IPS DF 4.7 (cell line): Measurements from ENCODE around the gene DGKH.

Experiments
- DNase-seq: peaks from one replicate; pipeline ENCODE4 v3.0.0-alpha.2; 2013; ENCODE audit warnings: low spot score; ENCODE audit errors: extremely low read depth

DGKH gene

DNA sequence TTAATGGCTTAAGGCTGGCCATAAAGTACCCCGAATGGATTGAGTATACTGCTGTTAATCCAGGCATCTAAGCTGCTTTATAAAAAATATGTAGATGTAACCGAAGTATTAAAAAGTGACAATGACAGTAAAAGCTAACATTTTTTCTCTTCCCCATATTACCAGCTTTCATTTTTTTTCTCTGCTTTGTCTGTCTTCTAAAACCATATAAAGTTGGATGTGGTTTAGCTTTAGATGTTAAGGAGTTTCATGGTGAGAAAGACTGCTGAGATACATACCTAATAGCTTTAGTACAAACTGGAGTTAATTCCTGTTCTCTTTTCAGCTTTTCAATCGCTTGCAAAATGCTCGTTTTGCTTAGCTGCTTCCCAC, 224.3 kb downstream of the DGKH start:
- DNase-seq, result no peak

DNA sequence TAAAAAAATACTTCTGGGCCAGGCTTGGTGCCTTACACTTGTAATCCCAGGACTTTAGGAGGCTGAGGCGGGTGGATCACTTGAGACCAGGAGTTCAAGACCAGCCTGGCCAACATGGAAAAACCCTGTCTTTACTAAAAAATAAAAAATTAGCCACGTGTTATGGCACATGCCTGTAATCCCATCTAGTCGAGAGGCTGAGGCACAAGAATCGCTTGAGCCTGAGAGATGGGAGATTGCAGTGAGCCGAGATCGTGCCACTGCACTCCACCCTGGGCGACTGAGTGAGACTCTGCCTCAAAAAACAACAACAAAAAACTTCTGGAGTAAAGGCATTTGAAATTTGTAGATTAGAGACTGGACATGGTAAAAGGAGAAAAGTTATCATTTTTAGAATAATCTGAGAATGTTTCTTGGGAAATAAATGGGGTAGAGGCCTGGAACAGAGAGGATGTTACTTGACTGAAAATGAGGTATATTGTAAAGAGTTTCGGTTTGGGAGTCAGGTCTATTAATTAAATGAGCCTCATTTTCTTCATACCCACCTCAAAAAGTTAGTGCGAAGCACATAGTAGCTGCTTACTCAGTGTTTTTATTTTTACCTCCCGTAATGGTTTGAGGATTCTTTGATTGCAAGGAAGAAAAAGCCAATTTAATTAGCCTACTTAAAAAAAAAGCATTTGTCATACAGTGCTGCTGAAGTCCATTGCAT, 226.1 kb downstream of the DGKH start:
- DNase-seq, result no peak

- no peak for DNase-seq
Measured at GRCh38 chr13:42275098-42275471, 226.6 kb downstream of the DGKH start.

DNA sequence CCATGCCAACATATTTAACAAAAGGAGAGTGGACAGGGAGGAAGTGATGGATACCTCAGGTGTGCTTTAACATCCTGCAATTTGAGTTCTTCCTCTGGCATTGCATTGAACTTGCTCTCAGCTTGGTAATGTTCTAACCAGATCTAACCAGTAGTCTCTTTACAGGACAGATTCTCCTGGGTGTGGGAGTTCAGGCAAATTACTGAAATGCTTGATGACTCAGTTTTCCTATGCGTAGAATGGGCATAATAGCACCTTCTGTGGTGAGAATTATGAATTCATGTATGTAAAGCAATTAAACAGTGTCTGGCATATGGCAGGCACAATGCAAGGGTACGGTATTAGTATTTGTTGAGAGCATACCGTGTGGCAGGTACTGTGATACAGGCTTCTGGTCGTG, 227.1 kb downstream of the DGKH start:
- DNase-seq, result no peak

DNA sequence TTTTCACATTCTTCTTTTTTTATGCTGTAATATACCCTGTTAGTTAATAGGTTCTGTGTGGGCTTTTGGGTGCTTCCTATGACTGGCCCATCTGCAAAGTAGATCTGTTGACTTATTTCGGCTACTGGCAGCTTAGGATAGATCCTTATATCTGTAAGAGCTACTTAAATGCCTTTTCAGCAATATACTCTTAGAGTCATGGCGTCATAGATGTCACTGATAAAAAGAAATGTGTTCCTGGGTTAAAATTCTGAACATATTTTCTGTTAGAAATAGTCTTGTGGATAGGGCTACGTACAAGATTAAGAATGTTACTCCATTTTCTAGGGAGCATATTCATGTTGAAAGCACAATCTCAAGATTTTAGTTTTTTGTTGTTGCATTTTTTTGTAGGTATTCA, 228.2 kb downstream of the DGKH start:
- DNase-seq, result no peak

GRCh38 chr13:42277618-42278276, 229.3 kb downstream of the DGKH start:
- no peak for DNase-seq

DNA sequence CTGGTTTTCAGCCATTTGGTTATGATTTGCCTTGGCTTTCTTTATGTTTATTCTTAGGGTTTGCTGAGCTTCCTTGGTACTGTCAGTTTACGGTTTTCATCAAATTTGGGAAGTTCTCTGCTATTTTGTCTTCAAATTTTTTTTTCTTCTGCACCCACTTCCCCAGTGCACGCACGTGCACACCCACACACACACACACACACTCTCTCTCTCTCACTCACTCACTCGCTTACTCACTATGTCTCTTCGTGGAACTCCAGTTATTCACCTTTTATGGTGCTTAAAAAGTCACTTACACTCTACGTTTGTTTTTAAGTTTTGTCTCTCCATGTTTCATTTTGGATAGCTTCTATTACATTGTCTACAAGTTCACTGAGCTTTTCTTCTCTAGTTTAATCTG, 230.6 kb downstream of the DGKH start:
- no peak for DNase-seq

GRCh38 chr13:42279986-42280385, 231.5 kb downstream of the DGKH start:
- no peak for DNase-seq

- no peak for DNase-seq
Measured at GRCh38 chr13:42280537-42280936, 232.1 kb downstream of the DGKH start.

DNA sequence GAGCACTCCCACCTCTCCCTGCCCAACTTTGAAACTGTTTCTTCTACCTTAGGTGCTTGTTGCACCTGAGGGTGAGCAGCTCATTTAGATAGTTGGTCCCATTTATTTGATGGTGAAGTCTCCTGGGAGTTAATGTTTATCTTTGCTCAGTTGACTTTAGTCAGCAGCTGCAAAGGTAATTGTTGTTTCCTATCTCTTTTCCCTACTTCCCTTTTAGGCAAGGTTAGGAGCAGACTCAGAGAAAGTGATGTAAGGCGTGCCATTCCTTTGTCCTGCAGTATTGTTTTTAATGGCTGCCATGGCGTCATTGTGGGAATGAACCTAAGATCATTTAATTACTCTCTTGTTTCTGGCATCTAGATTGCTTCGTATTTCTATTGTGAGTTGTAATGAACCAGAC, 235.1 kb downstream of the DGKH start:
- no peak for DNase-seq

GRCh38 chr13:42284068-42284467, 235.6 kb downstream of the DGKH start:
- no peak for DNase-seq
